GM12892 (cell line): ENCODE results near the gene LYSMD1.

Experiments used
- DNase-seq: peaks from one replicate; pipeline ENCODE4 v3.0.0; 2011; ENCODE audit not compliant: insufficient read length
- FAIRE-seq: peaks from 2 replicates; lab custom pipeline; 2011; peaks lifted over from hg19 to GRCh38; lab: Jason Lieb, UNC
- POLR2A ChIP-seq: IDR thresholded peaks from 2 replicates; pipeline ENCODE4 v1.6.1; 2011; ENCODE audit warnings: low read depth, low read length, control low read depth
- POLR2AphosphoS5 ChIP-seq: IDR thresholded peaks from 2 replicates; pipeline ENCODE4 v1.6.1; 2011; ENCODE audit warnings: low read depth, low read length, control low read depth
- TAF1 ChIP-seq: IDR thresholded peaks from 2 replicates; pipeline ENCODE4 v1.6.1; 2011; ENCODE audit warnings: low read depth, mild to moderate bottlenecking, control low read depth, low read length, borderline replicate concordance

LYSMD1 gene

DNA sequence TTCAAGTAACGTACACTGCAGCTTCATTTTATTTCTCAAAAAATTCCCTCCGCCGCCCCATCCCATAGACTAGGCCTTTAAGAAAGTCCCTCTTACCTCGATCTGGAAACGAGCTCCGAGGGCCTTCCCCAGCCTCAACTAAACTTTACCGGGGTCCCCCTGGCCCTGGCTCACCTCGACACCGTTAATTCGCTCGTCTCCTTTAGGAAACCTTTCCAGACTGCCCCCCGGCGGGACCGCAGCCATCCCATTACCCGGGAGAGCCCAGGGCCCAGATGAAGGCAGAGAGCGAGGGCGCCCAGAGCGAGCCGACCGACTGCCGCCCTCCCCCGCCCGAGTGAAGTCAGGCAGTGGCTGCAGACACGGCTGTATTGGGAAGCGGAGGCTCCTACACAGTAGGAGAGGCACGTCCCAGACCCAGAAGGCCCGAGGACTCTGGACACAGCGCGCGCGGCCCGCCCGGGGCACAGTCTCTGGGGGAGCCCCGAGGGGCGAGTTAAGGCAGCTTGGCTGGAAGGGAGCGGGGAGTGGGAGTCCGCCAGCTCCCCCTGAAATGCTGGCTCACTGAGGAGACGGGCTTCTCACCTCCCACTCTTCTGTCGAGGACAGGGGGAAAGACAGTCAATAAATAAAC, 33.9 kb downstream of the LYSMD1 start:
- FAIRE-seq, result no peak
- no peak for TF ChIP-seq TAF1
- no peak for TF ChIP-seq POLR2AphosphoS5
- DNase-seq, result no peak

DNA sequence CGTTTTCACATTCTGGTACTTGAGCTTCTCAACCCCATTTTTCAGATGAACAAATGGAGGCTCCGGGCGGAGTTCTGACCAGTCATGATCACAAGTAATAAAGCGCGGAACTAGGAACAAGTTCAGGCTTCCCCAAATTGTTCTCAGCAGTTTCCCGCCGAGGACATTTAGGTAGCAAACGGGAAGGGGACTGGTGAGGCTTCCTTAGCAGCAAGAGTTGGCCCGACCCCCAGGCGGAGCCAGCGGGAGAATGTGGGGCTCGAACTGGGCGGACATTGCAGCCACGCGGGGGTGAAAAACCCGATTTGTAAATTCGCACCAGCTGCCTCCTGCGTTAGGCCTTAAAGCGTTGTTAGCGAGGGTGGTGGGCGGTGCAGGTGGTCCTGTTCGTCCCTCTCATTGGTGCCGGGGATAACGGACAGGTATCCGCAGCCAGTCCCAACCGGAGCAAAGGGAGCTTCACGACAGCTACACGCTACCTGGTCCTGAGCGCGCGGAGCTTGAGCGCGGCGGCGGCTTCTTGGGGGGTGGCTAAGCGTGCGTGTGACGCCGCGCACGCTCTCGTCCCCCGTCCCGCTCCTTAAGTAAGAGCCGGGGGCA, 34.6 kb downstream of the LYSMD1 start:
- FAIRE-seq, result peak; percentile 75
- DNase-seq, result peak; percentile 64
- TF ChIP-seq POLR2A, result no peak
- TF ChIP-seq POLR2AphosphoS5, result no peak
- TF ChIP-seq TAF1, result no peak

DNA sequence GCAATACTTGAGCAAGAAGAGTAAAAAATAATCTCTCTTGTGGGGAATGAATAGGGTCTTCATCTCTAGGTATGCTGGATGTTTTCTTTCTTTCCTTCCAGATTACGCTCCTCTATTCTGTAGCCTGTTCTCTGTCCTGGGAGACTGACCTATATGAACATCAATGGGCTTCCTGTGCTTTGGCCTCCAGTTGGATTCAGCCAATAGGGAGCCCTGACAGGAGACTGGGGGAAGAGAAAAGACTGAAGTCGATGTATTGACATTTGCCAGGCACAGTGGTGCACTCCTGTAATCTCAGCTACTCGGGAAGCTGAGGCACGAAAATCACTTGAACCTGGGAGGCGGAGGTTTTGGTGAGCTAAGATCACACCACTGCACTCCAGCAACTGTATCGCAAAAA, 36.9 kb downstream of the LYSMD1 start:
- DNase-seq, result no peak
- no peak for TF ChIP-seq POLR2A
- TF ChIP-seq POLR2AphosphoS5, result no peak
- TF ChIP-seq TAF1, result no peak
- FAIRE-seq, result no peak

DNA sequence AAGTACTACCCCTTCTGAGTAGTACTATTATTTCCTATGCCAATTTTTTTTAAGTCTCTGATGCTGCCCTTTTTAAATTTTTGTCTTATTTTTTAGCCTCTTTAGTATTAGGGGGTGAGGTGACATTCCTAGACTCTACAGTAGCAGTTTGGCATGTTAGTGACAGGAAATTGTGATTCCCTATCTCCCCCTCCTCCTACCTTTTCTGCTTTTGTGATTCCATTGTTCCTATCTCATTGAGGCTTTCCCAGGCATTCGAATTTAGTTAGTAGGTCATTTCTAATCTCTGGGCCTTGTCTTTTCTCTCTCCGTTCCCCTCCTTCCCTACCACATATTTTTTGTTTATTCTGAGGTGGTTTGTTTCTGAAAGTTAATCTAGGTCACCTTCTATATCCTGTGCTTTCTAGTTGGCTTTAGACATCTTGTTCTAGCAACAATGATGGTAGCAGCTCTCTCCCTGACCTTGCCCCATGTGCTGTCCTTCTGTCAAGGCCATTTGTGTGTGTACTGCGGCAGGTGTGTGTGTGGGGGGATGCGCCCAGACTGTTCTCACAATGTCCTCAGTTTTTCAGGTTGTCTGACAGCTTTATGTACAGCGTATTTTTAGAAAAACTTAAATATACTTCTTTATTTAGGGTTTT, 40.8 kb downstream of the LYSMD1 start:
- FAIRE-seq (no peak), DNase-seq (no peak)
- TF ChIP-seq TAF1 (no peak), POLR2A (no peak), POLR2AphosphoS5 (no peak)

DNA sequence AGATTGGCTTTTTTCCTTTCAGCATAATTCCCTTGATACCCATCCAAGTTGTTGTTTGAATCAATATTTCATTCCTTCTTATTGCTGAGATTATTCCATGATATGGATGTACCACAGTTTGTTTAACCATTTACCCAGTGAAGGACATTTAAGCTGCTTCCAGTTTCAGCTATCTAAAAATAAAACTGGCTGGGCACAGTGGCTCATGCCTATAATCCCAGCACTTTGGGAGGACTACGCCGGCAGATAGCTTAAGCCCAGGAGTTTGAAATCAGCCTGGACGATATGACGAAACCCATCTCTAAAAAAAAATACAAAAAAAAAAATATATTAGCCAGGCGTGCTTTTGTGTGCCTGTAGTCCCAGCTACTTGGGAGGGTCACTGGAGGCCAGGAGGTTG, 51.8 kb downstream of the LYSMD1 start:
- no peak for DNase-seq
- FAIRE-seq, result no peak
- TF ChIP-seq POLR2A, result no peak
- no peak for TF ChIP-seq TAF1
- no peak for TF ChIP-seq POLR2AphosphoS5
